GM21390 (cell line): ENCODE results near the gene CCNO.
A peak's percentile ranks its signal among the peaks of the same experiment; 100 is the strongest.

Source experiments
- ATAC-seq: cut with Tn5 transposase; IDR thresholded peaks from one replicate; pipeline ENCODE4 v1.9.1; 2021; ENCODE audit not compliant: unreplicated experiment

The CCNO gene

GRCh38 chr5:55232985-55233928 is at the start of gene CCNO:
TSS of gene CCNO (minus strand) at chr5:55233608. CDS start at chr5:55233523, 85 bp downstream.
- peak; percentile 63 for ATAC-seq

- ATAC-seq, result no peak
Measured at GRCh38 chr5:55278778-55279177, 45.4 kb upstream of the CCNO start.

GRCh38 chr5:55276771-55277170 is 43.4 kb upstream of the CCNO start:
- no peak for ATAC-seq

- ATAC-seq, result no peak
Measured at GRCh38 chr5:55258339-55258738, 24.9 kb upstream of the CCNO start.

GRCh38 chr5:55254802-55255201 is 21.4 kb upstream of the CCNO start:
- ATAC-seq, result no peak

- ATAC-seq, result no peak
Measured at GRCh38 chr5:55250064-55250463, 16.7 kb upstream of the CCNO start.

- no peak for ATAC-seq
Measured at GRCh38 chr5:55241746-55242145, 8.3 kb upstream of the CCNO start.

GRCh38 chr5:55236800-55237199 is 3.4 kb upstream of the CCNO start:
- ATAC-seq, result no peak

- no peak for ATAC-seq
Measured at GRCh38 chr5:55234121-55234700, 803 bp upstream of the CCNO start.

- ATAC-seq, result no peak
Measured at GRCh38 chr5:55232271-55232984, 980 bp downstream of the CCNO start.

GRCh38 chr5:55231919-55232270 is 1.5 kb downstream of the CCNO start:
- no peak for ATAC-seq

- ATAC-seq, result no peak
Measured at GRCh38 chr5:55231029-55231918, 2.1 kb downstream of the CCNO start.

- no peak for ATAC-seq
Measured at GRCh38 chr5:55230086-55230629, 3.2 kb downstream of the CCNO start.

- ATAC-seq, result no peak
Measured at GRCh38 chr5:55227664-55228430, 5.6 kb downstream of the CCNO start.

GRCh38 chr5:55226934-55227663 is 6.3 kb downstream of the CCNO start, which contains the start of gene MCIDAS:
TSS of gene MCIDAS (minus strand) at chr5:55227315. CDS start at chr5:55227138, 177 bp downstream.
- peak; percentile 47 for ATAC-seq

- peak; percentile 61 for ATAC-seq
Measured at GRCh38 chr5:55226027-55226933, 7.1 kb downstream of the CCNO start.

- no peak for ATAC-seq
Measured at GRCh38 chr5:55225346-55225745, 8.1 kb downstream of the CCNO start.

- no peak for ATAC-seq
Measured at GRCh38 chr5:55223812-55224240, 9.6 kb downstream of the CCNO start.
